ENCODE measurements around the gene TMEM128.

DNA sequence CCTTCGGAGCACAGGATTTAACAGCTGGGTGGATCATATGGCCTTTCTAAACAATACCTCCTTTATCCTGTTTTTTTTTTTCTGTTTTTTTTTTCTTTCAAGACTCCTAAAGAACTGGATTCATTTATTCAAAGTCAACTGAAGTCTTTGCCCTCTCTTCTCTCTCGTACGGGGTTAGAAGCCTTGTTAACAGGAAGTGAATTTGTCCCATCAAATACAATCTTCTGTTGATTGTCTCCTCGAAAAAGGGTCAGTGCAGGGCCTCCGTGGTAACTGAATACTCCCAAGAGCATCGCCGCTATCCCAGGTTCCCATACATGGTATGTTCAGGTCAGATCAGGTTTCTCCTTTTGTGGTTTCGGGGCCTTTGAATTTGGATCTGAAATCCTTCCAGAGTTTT is 1.8 kb upstream of the TMEM128 start:
- TF ChIP-seq ELF4 (IDR thresholded peaks at IDR 0.05), result no peak
- no peak for TF ChIP-seq ARNT (IDR thresholded peaks at IDR 0.05)
- TF ChIP-seq FOXM1 (IDR thresholded peaks at IDR 0.05; ENCODE audit: borderline replicate concordance), result no peak
- no peak for TF ChIP-seq FOXA1 (IDR thresholded peaks at IDR 0.05)
- no peak for TF ChIP-seq SP1 (IDR thresholded peaks at IDR 0.05)
